Measurements from ENCODE around the gene U2AF1.
A peak's percentile ranks its signal among the peaks of the same experiment; 100 is the strongest.
"Not testable (repeated sequence)": the region's sequence is repeated elsewhere in the genome, so short reads cannot be mapped to it uniquely, and the experiment has no call there.

Gene U2AF1

GRCh38 chr21:43069682-43070081 lies 37.7 kb downstream of the U2AF1 start:
- not testable (repeated sequence) for H3K4me1 ChIP-seq (ENCODE audit: control insufficient read depth in 1 of 2, insufficient read depth in 1 of 2, low read depth in 1 of 2, low read length in 1 of 2); H3K36me3 ChIP-seq

GRCh38 chr21:43068065-43068464 lies 39.3 kb downstream of the U2AF1 start:
- not testable (repeated sequence) for H3K27ac ChIP-seq; H3K36me3 ChIP-seq; H3K9me3 ChIP-seq; H3K4me1 ChIP-seq (ENCODE audit: control insufficient read depth in 1 of 2, insufficient read depth in 1 of 2, low read depth in 1 of 2, low read length in 1 of 2); H3K27me3 ChIP-seq; H3K4me3 ChIP-seq (ENCODE audit: low read depth in 1 of 2, low read length in 1 of 2)

More at GRCh38 chr21:43069682-43070081, 37.7 kb downstream of the U2AF1 start:
- not testable (repeated sequence) for H3K9me3 ChIP-seq; H3K27ac ChIP-seq; H3K4me3 ChIP-seq (ENCODE audit: low read depth in 1 of 2, low read length in 1 of 2); H3K27me3 ChIP-seq

GRCh38 chr21:43066690-43067089 lies 40.7 kb downstream of the U2AF1 start:
- not testable (repeated sequence) for H3K9me3 ChIP-seq; H3K36me3 ChIP-seq; H3K27ac ChIP-seq; H3K4me3 ChIP-seq (ENCODE audit: low read depth in 1 of 2, low read length in 1 of 2); H3K4me1 ChIP-seq (ENCODE audit: control insufficient read depth in 1 of 2, insufficient read depth in 1 of 2, low read depth in 1 of 2, low read length in 1 of 2); H3K27me3 ChIP-seq

GRCh38 chr21:43065991-43066390 lies 41.4 kb downstream of the U2AF1 start:
- H3K4me3 ChIP-seq (ENCODE audit: low read depth in 1 of 2, low read length in 1 of 2); H3K27ac ChIP-seq; H3K4me1 ChIP-seq (ENCODE audit: control insufficient read depth in 1 of 2, insufficient read depth in 1 of 2, low read depth in 1 of 2, low read length in 1 of 2); H3K9me3 ChIP-seq; H3K27me3 ChIP-seq; H3K36me3 ChIP-seq: not testable (repeated sequence)

GRCh38 chr21:43064265-43064917 lies 43.0 kb downstream of the U2AF1 start:
- H3K9me3 ChIP-seq; H3K4me3 ChIP-seq (ENCODE audit: low read depth in 1 of 2, low read length in 1 of 2); H3K27me3 ChIP-seq; H3K4me1 ChIP-seq (ENCODE audit: control insufficient read depth in 1 of 2, insufficient read depth in 1 of 2, low read depth in 1 of 2, low read length in 1 of 2); H3K36me3 ChIP-seq; H3K27ac ChIP-seq: not testable (repeated sequence)

GRCh38 chr21:43062955-43063664 lies 44.3 kb downstream of the U2AF1 start:
- H3K4me3 ChIP-seq (ENCODE audit: low read depth in 1 of 2, low read length in 1 of 2); H3K27me3 ChIP-seq; H3K27ac ChIP-seq; H3K4me1 ChIP-seq (ENCODE audit: control insufficient read depth in 1 of 2, insufficient read depth in 1 of 2, low read depth in 1 of 2, low read length in 1 of 2); H3K9me3 ChIP-seq; H3K36me3 ChIP-seq: not testable (repeated sequence)

GRCh38 chr21:43053112-43053511 lies 54.3 kb downstream of the U2AF1 start:
- H3K4me3 ChIP-seq (ENCODE audit: low read depth in 1 of 2, low read length in 1 of 2); H3K27me3 ChIP-seq; H3K9me3 ChIP-seq; H3K27ac ChIP-seq; H3K36me3 ChIP-seq; H3K4me1 ChIP-seq (ENCODE audit: control insufficient read depth in 1 of 2, insufficient read depth in 1 of 2, low read depth in 1 of 2, low read length in 1 of 2): not testable (repeated sequence)

- not testable (repeated sequence) for H3K4me3 ChIP-seq (ENCODE audit: low read depth in 1 of 2, low read length in 1 of 2); H3K9me3 ChIP-seq; H3K27me3 ChIP-seq; H3K36me3 ChIP-seq
- peak overlapping the region; percentile 67 for H3K27ac ChIP-seq
- H3K4me1 ChIP-seq (ENCODE audit: control insufficient read depth in 1 of 2, insufficient read depth in 1 of 2, low read depth in 1 of 2, low read length in 1 of 2) = peaks cover 3 to 12% of the 10 kb centered on the region in 2 experiments
These were observed 61.2 kb downstream of the U2AF1 start for GRCh38 chr21:43045876-43046821.

GRCh38 chr21:43045165-43045875 lies 62.0 kb downstream of the U2AF1 start:
- peak overlapping the region; percentile 67 for H3K27ac ChIP-seq
- not testable (repeated sequence) for H3K4me3 ChIP-seq (ENCODE audit: low read depth in 1 of 2, low read length in 1 of 2); H3K36me3 ChIP-seq; H3K9me3 ChIP-seq; H3K27me3 ChIP-seq
- H3K4me1 ChIP-seq (ENCODE audit: control insufficient read depth in 1 of 2, insufficient read depth in 1 of 2, low read depth in 1 of 2, low read length in 1 of 2) = peaks cover 3 to 12% of the 10 kb centered on the region in 2 experiments

GRCh38 chr21:43044547-43044946 lies 62.8 kb downstream of the U2AF1 start:
- not testable (repeated sequence) for H3K36me3 ChIP-seq, H3K27ac ChIP-seq
- H3K4me1 ChIP-seq (ENCODE audit: control insufficient read depth in 1 of 2, insufficient read depth in 1 of 2, low read depth in 1 of 2, low read length in 1 of 2) = peaks cover 3 to 12% of the 10 kb centered on the region in 2 experiments

GRCh38 chr21:43043291-43043690 lies 64.1 kb downstream of the U2AF1 start:
- not testable (repeated sequence) for H3K27me3 ChIP-seq; H3K27ac ChIP-seq; H3K9me3 ChIP-seq; H3K36me3 ChIP-seq; H3K4me3 ChIP-seq (ENCODE audit: low read depth in 1 of 2, low read length in 1 of 2)
- peaks cover 3 to 12% of the 10 kb centered on the region in 2 experiments for H3K4me1 ChIP-seq (ENCODE audit: control insufficient read depth in 1 of 2, insufficient read depth in 1 of 2, low read depth in 1 of 2, low read length in 1 of 2)

More at GRCh38 chr21:43044547-43044946, 62.8 kb downstream of the U2AF1 start:
- not testable (repeated sequence) for H3K27me3 ChIP-seq; H3K4me3 ChIP-seq (ENCODE audit: low read depth in 1 of 2, low read length in 1 of 2); H3K9me3 ChIP-seq
